ENCODE measurements around the gene IRS2.

DNA sequence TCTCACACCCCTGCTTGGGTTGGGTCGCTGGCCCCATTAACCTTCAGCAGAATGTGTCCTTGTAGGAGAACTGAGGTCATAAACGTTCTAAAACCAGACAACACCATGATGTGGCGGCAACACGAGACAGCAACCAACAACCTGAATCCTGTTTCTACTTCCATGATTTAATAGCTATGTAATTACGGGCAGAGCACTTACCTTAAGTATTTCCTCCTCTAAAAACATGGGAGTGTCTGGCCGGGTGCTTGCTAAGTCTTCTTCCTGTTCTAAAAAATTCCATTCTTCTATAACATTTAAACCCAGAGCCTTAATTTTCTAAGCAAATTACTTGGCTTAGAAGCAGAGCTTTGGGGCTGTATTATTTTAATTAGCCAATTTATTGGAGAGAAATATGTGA lies 33.5 kb upstream of the IRS2 start:
- TF ChIP-seq RAD21 (IDR thresholded peaks at IDR 0.05) (no peak), TAF1 (conservative IDR thresholded peaks at IDR 0.05) (no peak), HNF4G (IDR thresholded peaks at IDR 0.05) (no peak), JUND (IDR thresholded peaks at IDR 0.05) (no peak)
- TF ChIP-seq, protein P1, sequence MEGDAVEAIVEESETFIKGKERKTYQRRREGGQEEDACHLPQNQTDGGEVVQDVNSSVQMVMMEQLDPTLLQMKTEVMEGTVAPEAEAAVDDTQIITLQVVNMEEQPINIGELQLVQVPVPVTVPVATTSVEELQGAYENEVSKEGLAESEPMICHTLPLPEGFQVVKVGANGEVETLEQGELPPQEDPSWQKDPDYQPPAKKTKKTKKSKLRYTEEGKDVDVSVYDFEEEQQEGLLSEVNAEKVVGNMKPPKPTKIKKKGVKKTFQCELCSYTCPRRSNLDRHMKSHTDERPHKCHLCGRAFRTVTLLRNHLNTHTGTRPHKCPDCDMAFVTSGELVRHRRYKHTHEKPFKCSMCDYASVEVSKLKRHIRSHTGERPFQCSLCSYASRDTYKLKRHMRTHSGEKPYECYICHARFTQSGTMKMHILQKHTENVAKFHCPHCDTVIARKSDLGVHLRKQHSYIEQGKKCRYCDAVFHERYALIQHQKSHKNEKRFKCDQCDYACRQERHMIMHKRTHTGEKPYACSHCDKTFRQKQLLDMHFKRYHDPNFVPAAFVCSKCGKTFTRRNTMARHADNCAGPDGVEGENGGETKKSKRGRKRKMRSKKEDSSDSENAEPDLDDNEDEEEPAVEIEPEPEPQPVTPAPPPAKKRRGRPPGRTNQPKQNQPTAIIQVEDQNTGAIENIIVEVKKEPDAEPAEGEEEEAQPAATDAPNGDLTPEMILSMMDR (IDR thresholded peaks at IDR 0.05; ENCODE audit: low read depth, low read length, missing input control): no peak
- TF ChIP-seq, protein P2, sequence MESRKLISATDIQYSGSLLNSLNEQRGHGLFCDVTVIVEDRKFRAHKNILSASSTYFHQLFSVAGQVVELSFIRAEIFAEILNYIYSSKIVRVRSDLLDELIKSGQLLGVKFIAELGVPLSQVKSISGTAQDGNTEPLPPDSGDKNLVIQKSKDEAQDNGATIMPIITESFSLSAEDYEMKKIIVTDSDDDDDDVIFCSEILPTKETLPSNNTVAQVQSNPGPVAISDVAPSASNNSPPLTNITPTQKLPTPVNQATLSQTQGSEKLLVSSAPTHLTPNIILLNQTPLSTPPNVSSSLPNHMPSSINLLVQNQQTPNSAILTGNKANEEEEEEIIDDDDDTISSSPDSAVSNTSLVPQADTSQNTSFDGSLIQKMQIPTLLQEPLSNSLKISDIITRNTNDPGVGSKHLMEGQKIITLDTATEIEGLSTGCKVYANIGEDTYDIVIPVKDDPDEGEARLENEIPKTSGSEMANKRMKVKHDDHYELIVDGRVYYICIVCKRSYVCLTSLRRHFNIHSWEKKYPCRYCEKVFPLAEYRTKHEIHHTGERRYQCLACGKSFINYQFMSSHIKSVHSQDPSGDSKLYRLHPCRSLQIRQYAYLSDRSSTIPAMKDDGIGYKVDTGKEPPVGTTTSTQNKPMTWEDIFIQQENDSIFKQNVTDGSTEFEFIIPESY (IDR thresholded peaks at IDR 0.05): no peak
- TF ChIP-seq, protein P3, sequence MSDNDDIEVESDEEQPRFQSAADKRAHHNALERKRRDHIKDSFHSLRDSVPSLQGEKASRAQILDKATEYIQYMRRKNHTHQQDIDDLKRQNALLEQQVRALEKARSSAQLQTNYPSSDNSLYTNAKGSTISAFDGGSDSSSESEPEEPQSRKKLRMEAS (IDR thresholded peaks at IDR 0.05): no peak
- TF ChIP-seq, protein P4, sequence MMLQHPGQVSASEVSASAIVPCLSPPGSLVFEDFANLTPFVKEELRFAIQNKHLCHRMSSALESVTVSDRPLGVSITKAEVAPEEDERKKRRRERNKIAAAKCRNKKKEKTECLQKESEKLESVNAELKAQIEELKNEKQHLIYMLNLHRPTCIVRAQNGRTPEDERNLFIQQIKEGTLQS (IDR thresholded peaks at IDR 0.05): no peak
